Measurements from ENCODE around the gene CDK18.

CDK18 gene

GRCh38 chr1:205473475-205473874 lies 31.0 kb upstream of the CDK18 start:
- Mint-ChIP-seq H3K9me3 (peaks cover 15% of the 10 kb centered on the region), H3K36me3 (ENCODE audit: low read depth) (no peaks in the 10 kb centered on the region), H3K27me3 (ENCODE audit: low read depth, poor library complexity) (peaks cover 32% of the 10 kb centered on the region), H3K27ac (no peak overlapping the region), H3K4me1 (peaks cover 45% of the 10 kb centered on the region), H3K4me3 (peak overlapping the region; percentile 55)
- TF ChIP-seq, protein P1, sequence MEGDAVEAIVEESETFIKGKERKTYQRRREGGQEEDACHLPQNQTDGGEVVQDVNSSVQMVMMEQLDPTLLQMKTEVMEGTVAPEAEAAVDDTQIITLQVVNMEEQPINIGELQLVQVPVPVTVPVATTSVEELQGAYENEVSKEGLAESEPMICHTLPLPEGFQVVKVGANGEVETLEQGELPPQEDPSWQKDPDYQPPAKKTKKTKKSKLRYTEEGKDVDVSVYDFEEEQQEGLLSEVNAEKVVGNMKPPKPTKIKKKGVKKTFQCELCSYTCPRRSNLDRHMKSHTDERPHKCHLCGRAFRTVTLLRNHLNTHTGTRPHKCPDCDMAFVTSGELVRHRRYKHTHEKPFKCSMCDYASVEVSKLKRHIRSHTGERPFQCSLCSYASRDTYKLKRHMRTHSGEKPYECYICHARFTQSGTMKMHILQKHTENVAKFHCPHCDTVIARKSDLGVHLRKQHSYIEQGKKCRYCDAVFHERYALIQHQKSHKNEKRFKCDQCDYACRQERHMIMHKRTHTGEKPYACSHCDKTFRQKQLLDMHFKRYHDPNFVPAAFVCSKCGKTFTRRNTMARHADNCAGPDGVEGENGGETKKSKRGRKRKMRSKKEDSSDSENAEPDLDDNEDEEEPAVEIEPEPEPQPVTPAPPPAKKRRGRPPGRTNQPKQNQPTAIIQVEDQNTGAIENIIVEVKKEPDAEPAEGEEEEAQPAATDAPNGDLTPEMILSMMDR (IDR thresholded peaks at IDR 0.05): no peak
- no peak for DNase-seq

- Mint-ChIP-seq H3K36me3 (ENCODE audit: low read depth) (no peaks in the 10 kb centered on the region), H3K27me3 (ENCODE audit: low read depth, poor library complexity) (peaks cover 29% of the 10 kb centered on the region), H3K4me1 (peaks cover 45% of the 10 kb centered on the region), H3K4me3 (no peak overlapping the region), H3K27ac (no peak overlapping the region), H3K9me3 (peaks cover 15% of the 10 kb centered on the region)
- DNase-seq: no peak
- TF ChIP-seq, protein P1 (IDR thresholded peaks at IDR 0.05): no peak
Measured at GRCh38 chr1:205473966-205474365, 30.5 kb upstream of the CDK18 start.

DNA sequence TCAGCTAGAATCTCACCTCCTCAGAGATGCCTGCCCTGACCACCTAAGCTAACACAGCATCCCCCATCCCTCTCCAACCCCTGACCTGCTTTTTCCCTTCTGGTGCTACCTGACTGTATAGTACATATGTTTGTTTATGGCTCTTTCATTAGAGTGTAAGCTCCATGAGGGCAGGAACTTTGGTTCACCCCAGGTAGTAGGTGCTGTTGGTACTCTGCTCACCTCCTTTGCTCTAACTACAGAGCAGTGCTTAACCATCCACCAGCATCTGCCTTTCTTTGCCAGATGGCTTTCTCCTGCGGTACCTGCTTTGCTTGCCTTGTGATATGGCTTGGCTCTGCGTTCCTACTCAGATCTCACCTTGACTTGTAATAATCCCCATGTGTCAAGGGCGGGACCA lies 29.9 kb upstream of the CDK18 start:
- H3K4me1 Mint-ChIP-seq: peaks cover 41% of the 10 kb centered on the region

DNA sequence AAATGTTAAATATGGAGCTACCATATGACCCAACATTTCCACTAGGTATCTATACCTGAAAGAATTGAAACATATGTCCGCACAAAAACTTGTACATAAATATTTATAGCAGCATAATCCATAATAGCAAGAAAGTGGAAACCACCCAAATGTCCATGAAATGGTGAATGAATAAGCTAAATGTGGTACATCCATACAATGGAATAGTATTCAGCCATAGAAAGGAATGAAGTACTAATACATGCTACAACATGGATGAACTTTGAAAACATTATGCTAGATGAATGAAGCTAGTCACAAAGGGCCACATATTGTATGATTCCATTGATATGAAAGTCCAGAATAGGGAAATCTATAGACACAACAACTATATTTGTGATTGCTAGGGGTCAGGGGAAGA lies 28.6 kb upstream of the CDK18 start:
- H3K36me3 Mint-ChIP-seq (ENCODE audit: low read depth): no peaks in the 10 kb centered on the region
- TF ChIP-seq, protein P1 (IDR thresholded peaks at IDR 0.05): no peak
- DNase-seq: no peak

More for the DNA sequence above, 29.9 kb upstream of the CDK18 start:
- Mint-ChIP-seq H3K27ac (no peak overlapping the region), H3K9me3 (peaks cover 15% of the 10 kb centered on the region), H3K4me3 (no peak overlapping the region), H3K27me3 (ENCODE audit: low read depth, poor library complexity) (peaks cover 25% of the 10 kb centered on the region), H3K36me3 (ENCODE audit: low read depth) (no peaks in the 10 kb centered on the region)
- no peak for DNase-seq
- TF ChIP-seq, protein P1 (IDR thresholded peaks at IDR 0.05): no peak

GRCh38 chr1:205476648-205477047 lies 27.8 kb upstream of the CDK18 start:
- Mint-ChIP-seq H3K27ac (no peak overlapping the region), H3K36me3 (ENCODE audit: low read depth) (no peaks in the 10 kb centered on the region), H3K4me3 (no peak overlapping the region), H3K4me1 (peaks cover 49% of the 10 kb centered on the region), H3K9me3 (peaks cover 15% of the 10 kb centered on the region), H3K27me3 (ENCODE audit: low read depth, poor library complexity) (peaks cover 35% of the 10 kb centered on the region)
- no peak for DNase-seq
- TF ChIP-seq, protein P1 (IDR thresholded peaks at IDR 0.05): no peak

More for the DNA sequence above, 28.6 kb upstream of the CDK18 start:
- H3K27ac Mint-ChIP-seq: no peak overlapping the region
- peaks cover 43% of the 10 kb centered on the region for H3K4me1 Mint-ChIP-seq
- peaks cover 30% of the 10 kb centered on the region for H3K27me3 Mint-ChIP-seq (ENCODE audit: low read depth, poor library complexity)
- no peak overlapping the region for H3K4me3 Mint-ChIP-seq
- H3K9me3 Mint-ChIP-seq: peaks cover 15% of the 10 kb centered on the region

DNA sequence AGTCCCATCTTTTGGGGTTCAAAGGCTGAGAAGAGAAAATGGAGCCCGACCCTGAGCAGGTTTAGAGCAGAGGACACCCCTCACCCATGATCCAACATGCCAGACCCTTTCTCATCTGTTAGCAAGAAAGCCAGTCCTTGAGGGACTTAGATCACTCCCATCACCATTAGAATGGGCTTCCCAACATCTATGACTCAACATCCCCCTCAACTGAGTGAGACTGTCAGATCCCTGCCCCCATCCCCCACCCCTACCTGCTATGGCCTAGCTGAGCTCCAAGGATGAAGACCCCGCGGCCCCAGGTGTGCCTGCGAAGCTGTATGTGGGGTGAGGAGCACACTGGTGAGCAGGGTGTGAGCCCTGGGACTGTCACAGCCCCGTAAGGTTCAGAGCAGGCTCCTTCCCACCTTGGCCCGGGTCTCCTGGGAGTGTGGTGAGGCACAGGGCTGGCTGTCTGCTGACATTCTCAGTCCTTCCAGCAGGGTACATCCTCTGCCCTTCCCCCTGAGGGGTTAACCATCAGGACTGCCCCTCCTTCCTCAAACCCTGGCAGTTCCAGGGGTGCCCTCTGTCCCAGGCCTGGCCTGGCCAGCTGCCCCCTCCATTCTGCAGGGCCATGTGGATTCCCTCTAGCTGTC lies 27.2 kb upstream of the CDK18 start:
- H3K27ac Mint-ChIP-seq: no peak overlapping the region
- H3K4me3 Mint-ChIP-seq: no peak overlapping the region
- no peaks in the 10 kb centered on the region for H3K36me3 Mint-ChIP-seq (ENCODE audit: low read depth)
- peaks cover 35% of the 10 kb centered on the region for H3K27me3 Mint-ChIP-seq (ENCODE audit: low read depth, poor library complexity)
- TF ChIP-seq, protein P1 (IDR thresholded peaks at IDR 0.05): no peak
- H3K9me3 Mint-ChIP-seq: peaks cover 15% of the 10 kb centered on the region
- DNase-seq: no peak
- peaks cover 43% of the 10 kb centered on the region for H3K4me1 Mint-ChIP-seq
